ENCODE data around the gene USH1C.

Gene USH1C

DNA sequence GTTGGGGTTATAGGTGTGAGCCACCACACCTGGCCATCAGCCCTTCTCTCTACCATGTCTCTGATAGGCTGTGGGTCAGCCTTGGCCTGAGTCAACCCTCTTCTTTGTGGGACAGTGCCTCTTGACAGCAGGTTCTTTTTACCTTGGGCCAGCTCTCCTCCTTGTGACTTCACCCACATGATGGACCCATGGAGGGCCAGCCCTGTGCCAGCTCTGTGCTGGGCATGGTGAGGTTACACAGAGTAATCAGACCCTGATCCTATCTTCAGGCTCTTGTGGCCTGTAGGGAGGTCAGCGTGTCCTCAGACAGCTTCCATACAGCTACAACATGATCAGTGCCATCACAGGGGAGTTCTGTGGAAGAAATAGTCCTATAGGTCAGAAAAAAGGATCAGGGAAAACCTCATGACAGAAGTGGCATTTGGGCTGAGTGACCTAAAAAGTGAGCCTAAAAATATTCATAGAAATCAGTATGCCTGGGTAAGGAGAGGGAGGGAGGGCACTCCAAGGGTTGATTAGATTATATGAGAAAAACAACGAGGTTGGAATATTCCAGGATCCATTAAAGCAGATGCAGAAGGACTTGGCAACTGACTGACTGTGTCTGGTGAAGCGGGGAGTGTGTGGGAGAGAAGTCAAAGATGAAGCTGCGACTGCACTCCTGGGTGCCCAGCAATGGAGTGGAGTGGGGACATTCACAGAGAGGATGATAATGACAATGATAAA, 19.9 kb upstream of the USH1C start:
- Histone ChIP-seq H3K4me1 (ENCODE audit: insufficient read depth, poor library complexity, severe bottlenecking) (no peaks in the 10 kb centered on the region), H3K9me3 (ENCODE audit: severe bottlenecking) (no peaks in the 10 kb centered on the region), H3K27ac (ENCODE audit: poor library complexity, severe bottlenecking) (no peak overlapping the region), H3K27me3 (ENCODE audit: insufficient read depth, poor library complexity, severe bottlenecking) (peaks cover 5% of the 10 kb centered on the region), H3K4me3 (ENCODE audit: severe bottlenecking) (no peak overlapping the region), H3K36me3 (ENCODE audit: low read depth) (no peaks in the 10 kb centered on the region)
- TF ChIP-seq, protein P1, sequence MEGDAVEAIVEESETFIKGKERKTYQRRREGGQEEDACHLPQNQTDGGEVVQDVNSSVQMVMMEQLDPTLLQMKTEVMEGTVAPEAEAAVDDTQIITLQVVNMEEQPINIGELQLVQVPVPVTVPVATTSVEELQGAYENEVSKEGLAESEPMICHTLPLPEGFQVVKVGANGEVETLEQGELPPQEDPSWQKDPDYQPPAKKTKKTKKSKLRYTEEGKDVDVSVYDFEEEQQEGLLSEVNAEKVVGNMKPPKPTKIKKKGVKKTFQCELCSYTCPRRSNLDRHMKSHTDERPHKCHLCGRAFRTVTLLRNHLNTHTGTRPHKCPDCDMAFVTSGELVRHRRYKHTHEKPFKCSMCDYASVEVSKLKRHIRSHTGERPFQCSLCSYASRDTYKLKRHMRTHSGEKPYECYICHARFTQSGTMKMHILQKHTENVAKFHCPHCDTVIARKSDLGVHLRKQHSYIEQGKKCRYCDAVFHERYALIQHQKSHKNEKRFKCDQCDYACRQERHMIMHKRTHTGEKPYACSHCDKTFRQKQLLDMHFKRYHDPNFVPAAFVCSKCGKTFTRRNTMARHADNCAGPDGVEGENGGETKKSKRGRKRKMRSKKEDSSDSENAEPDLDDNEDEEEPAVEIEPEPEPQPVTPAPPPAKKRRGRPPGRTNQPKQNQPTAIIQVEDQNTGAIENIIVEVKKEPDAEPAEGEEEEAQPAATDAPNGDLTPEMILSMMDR (IDR thresholded peaks at IDR 0.05; ENCODE audit: poor library complexity, severe bottlenecking): no peak
- ATAC-seq (ENCODE audit: low read depth) (no peak), DNase-seq (ENCODE audit: low spot score) (no peak)

- Histone ChIP-seq H3K4me3 (ENCODE audit: severe bottlenecking) (no peak overlapping the region), H3K27ac (ENCODE audit: poor library complexity, severe bottlenecking) (no peak overlapping the region), H3K4me1 (ENCODE audit: insufficient read depth, poor library complexity, severe bottlenecking) (no peaks in the 10 kb centered on the region), H3K27me3 (ENCODE audit: insufficient read depth, poor library complexity, severe bottlenecking) (peaks cover 5% of the 10 kb centered on the region), H3K36me3 (ENCODE audit: low read depth) (no peaks in the 10 kb centered on the region), H3K9me3 (ENCODE audit: severe bottlenecking) (no peaks in the 10 kb centered on the region)
- ATAC-seq (ENCODE audit: low read depth): peak; percentile 58; the same call in 1 of the 3 replicates
- TF ChIP-seq, protein P1 (IDR thresholded peaks at IDR 0.05; ENCODE audit: poor library complexity, severe bottlenecking): no peak
- DNase-seq (ENCODE audit: low spot score): peak; percentile 27
These were observed 19.0 kb upstream of the USH1C start for GRCh38 chr11:17563231-17563646.

- Histone ChIP-seq H3K4me3 (ENCODE audit: severe bottlenecking) (no peak overlapping the region), H3K27me3 (ENCODE audit: insufficient read depth, poor library complexity, severe bottlenecking) (peaks cover 2% of the 10 kb centered on the region), H3K9me3 (ENCODE audit: severe bottlenecking) (no peaks in the 10 kb centered on the region), H3K4me1 (ENCODE audit: insufficient read depth, poor library complexity, severe bottlenecking) (no peaks in the 10 kb centered on the region), H3K27ac (ENCODE audit: poor library complexity, severe bottlenecking) (no peak overlapping the region), H3K36me3 (ENCODE audit: low read depth) (no peaks in the 10 kb centered on the region)
- no peak for ATAC-seq (ENCODE audit: low read depth)
- TF ChIP-seq, protein P1 (IDR thresholded peaks at IDR 0.05; ENCODE audit: poor library complexity, severe bottlenecking): no peak
- no peak for DNase-seq (ENCODE audit: low spot score)
These were observed 17.3 kb upstream of the USH1C start for GRCh38 chr11:17561526-17561925.

GRCh38 chr11:17561111-17561415, 16.8 kb upstream of the USH1C start:
- no peak for ATAC-seq (ENCODE audit: low read depth)
- TF ChIP-seq, protein P1 (IDR thresholded peaks at IDR 0.05; ENCODE audit: poor library complexity, severe bottlenecking): no peak
- Histone ChIP-seq H3K27ac (ENCODE audit: poor library complexity, severe bottlenecking) (no peak overlapping the region), H3K27me3 (ENCODE audit: insufficient read depth, poor library complexity, severe bottlenecking) (no peaks in the 10 kb centered on the region), H3K9me3 (ENCODE audit: severe bottlenecking) (no peaks in the 10 kb centered on the region), H3K4me1 (ENCODE audit: insufficient read depth, poor library complexity, severe bottlenecking) (no peaks in the 10 kb centered on the region), H3K36me3 (ENCODE audit: low read depth) (no peaks in the 10 kb centered on the region), H3K4me3 (ENCODE audit: severe bottlenecking) (no peak overlapping the region)
- no peak for DNase-seq (ENCODE audit: low spot score)
